Liver (tissue), 3 donors: ENCODE measurements around the gene STX16.

Experiments
- FOXA1 ChIP-seq: IDR thresholded peaks from 2 replicates; pipeline ENCODE4 v1.6.1; 2016; ENCODE audit warnings: antibody characterized with exemption
- GABPA ChIP-seq, 2 donors: IDR thresholded peaks in 1 of 2; conservative IDR thresholded peaks in 1 of 2; 2 replicates each; pipeline ENCODE4 v1.6.1; 2016; ENCODE audit warnings: antibody characterized with exemption in 2 of 2, mild to moderate bottlenecking in 1 of 2, moderate library complexity in 1 of 2
- JUND ChIP-seq, 2 donors: IDR thresholded peaks; 2 replicates each; pipeline ENCODE4 v1.6.1; 2016; ENCODE audit warnings: antibody characterized with exemption in 2 of 2
- MAX ChIP-seq: IDR thresholded peaks from 2 replicates; pipeline ENCODE4 v1.6.1; 2016; ENCODE audit warnings: antibody characterized with exemption
- RAD21 ChIP-seq, 2 donors: IDR thresholded peaks; 2 replicates each; pipeline ENCODE4 v1.6.1; 2016; ENCODE audit warnings: antibody characterized with exemption in 2 of 2, mild to moderate bottlenecking in 2 of 2
- RXRA ChIP-seq, 2 donors: IDR thresholded peaks; 2 replicates each; pipeline ENCODE4 v1.6.1; 2017 to 2018; ENCODE audit warnings: antibody characterized with exemption in 2 of 2, mild to moderate bottlenecking in 1 of 2
- SP1 ChIP-seq: IDR thresholded peaks from 2 replicates; pipeline ENCODE4 v1.6.1; 2018; ENCODE audit warnings: antibody characterized with exemption, mild to moderate bottlenecking
- YY1 ChIP-seq: IDR thresholded peaks from 2 replicates; pipeline ENCODE4 v1.6.1; 2016; ENCODE audit warnings: antibody characterized with exemption, mild to moderate bottlenecking
- TF ChIP-seq, protein P1 (sequence below): fragments of 150-350 bp; IDR thresholded peaks from 2 replicates; pipeline ENCODE4 v1.5.1; 2017; ENCODE audit warnings: improper control_type of control experiment, low read depth, low read length; ENCODE audit not compliant: missing input control
- TF ChIP-seq, protein P2 (sequence below): IDR thresholded peaks from 2 replicates; pipeline ENCODE4 v1.6.1; 2016; ENCODE audit warnings: antibody characterized with exemption, mild to moderate bottlenecking
- donor health status: healthy.
- donor health status: healthy.

DNA sequence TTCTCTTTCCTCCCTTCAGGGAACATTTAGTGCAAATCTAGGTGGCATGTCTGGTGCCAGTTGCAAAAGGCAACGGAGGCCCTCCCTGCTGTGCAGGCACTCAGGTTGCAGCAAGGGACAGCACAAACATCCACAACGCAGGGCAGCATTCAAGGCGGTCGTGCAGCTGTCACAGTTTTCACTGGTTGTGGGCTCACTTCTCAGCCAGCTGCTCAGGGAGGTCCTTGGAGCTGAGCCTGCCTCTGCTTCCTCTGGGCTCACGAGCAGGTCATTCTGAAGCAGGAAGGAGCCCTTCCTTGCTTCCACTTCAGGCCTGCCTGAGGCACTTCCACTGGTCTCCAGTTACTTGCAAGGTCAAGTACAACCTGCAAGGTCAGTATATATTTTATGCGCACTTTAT is 37.8 kb downstream of the STX16 start:
- TF ChIP-seq, protein P1, sequence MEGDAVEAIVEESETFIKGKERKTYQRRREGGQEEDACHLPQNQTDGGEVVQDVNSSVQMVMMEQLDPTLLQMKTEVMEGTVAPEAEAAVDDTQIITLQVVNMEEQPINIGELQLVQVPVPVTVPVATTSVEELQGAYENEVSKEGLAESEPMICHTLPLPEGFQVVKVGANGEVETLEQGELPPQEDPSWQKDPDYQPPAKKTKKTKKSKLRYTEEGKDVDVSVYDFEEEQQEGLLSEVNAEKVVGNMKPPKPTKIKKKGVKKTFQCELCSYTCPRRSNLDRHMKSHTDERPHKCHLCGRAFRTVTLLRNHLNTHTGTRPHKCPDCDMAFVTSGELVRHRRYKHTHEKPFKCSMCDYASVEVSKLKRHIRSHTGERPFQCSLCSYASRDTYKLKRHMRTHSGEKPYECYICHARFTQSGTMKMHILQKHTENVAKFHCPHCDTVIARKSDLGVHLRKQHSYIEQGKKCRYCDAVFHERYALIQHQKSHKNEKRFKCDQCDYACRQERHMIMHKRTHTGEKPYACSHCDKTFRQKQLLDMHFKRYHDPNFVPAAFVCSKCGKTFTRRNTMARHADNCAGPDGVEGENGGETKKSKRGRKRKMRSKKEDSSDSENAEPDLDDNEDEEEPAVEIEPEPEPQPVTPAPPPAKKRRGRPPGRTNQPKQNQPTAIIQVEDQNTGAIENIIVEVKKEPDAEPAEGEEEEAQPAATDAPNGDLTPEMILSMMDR, result no peak
- TF ChIP-seq SP1 (no peak), YY1 (no peak), MAX (no peak), JUND (IDR thresholded peaks at IDR 0.05) (no peak), RXRA (IDR thresholded peaks at IDR 0.05) (no peak), GABPA (IDR thresholded peaks at IDR 0.05 in 1 of 2, conservative IDR thresholded peaks at IDR 0.05 in 1 of 2) (no peak), FOXA1 (no peak), RAD21 (IDR thresholded peaks at IDR 0.05) (no peak)
- TF ChIP-seq, protein P2, sequence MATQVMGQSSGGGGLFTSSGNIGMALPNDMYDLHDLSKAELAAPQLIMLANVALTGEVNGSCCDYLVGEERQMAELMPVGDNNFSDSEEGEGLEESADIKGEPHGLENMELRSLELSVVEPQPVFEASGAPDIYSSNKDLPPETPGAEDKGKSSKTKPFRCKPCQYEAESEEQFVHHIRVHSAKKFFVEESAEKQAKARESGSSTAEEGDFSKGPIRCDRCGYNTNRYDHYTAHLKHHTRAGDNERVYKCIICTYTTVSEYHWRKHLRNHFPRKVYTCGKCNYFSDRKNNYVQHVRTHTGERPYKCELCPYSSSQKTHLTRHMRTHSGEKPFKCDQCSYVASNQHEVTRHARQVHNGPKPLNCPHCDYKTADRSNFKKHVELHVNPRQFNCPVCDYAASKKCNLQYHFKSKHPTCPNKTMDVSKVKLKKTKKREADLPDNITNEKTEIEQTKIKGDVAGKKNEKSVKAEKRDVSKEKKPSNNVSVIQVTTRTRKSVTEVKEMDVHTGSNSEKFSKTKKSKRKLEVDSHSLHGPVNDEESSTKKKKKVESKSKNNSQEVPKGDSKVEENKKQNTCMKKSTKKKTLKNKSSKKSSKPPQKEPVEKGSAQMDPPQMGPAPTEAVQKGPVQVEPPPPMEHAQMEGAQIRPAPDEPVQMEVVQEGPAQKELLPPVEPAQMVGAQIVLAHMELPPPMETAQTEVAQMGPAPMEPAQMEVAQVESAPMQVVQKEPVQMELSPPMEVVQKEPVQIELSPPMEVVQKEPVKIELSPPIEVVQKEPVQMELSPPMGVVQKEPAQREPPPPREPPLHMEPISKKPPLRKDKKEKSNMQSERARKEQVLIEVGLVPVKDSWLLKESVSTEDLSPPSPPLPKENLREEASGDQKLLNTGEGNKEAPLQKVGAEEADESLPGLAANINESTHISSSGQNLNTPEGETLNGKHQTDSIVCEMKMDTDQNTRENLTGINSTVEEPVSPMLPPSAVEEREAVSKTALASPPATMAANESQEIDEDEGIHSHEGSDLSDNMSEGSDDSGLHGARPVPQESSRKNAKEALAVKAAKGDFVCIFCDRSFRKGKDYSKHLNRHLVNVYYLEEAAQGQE, result no peak
